8988T (cell line): ENCODE results near the gene NOX1.

ENCODE experiments used
- DNase-seq: peaks from one replicate; pipeline ENCODE4 v3.0.0; 2011

The NOX1 gene

GRCh38 chrX:100874325-100874724 is at the start of gene NOX1:
TSS of gene NOX1 (minus strand) at chrX:100874359. CDS start at chrX:100874139, 220 bp downstream.
- no peak for DNase-seq

GRCh38 chrX:100915562-100915961 is 41.4 kb upstream of the NOX1 start:
- no peak for DNase-seq

GRCh38 chrX:100913111-100913510 is 39.0 kb upstream of the NOX1 start:
- DNase-seq: no peak

GRCh38 chrX:100911731-100912130 is 37.6 kb upstream of the NOX1 start:
- DNase-seq: no peak

GRCh38 chrX:100905620-100906019 is 31.5 kb upstream of the NOX1 start:
- DNase-seq: no peak

GRCh38 chrX:100904433-100904832 is 30.3 kb upstream of the NOX1 start:
- DNase-seq: no peak

GRCh38 chrX:100895365-100896075 is 21.4 kb upstream of the NOX1 start:
- no peak for DNase-seq

- DNase-seq: no peak
Measured at GRCh38 chrX:100883654-100884053, 9.5 kb upstream of the NOX1 start.

GRCh38 chrX:100880368-100880767 is 6.2 kb upstream of the NOX1 start:
- no peak for DNase-seq

GRCh38 chrX:100871594-100872560 is 2.3 kb downstream of the NOX1 start:
- DNase-seq: no peak

- DNase-seq: no peak
Measured at GRCh38 chrX:100870527-100870926, 3.6 kb downstream of the NOX1 start.

GRCh38 chrX:100868273-100868672 is 5.9 kb downstream of the NOX1 start:
- DNase-seq: no peak

GRCh38 chrX:100864657-100865391 is 9.3 kb downstream of the NOX1 start:
- DNase-seq: no peak

- no peak for DNase-seq
Measured at GRCh38 chrX:100863326-100863864, 10.8 kb downstream of the NOX1 start.

GRCh38 chrX:100852810-100853209 is 21.3 kb downstream of the NOX1 start:
- DNase-seq: no peak

GRCh38 chrX:100850317-100850716 is 23.8 kb downstream of the NOX1 start:
- no peak for DNase-seq

- DNase-seq: no peak
Measured at GRCh38 chrX:100831219-100831946, 42.8 kb downstream of the NOX1 start.

- no peak for DNase-seq
Measured at GRCh38 chrX:100830547-100830946, 43.6 kb downstream of the NOX1 start.

- DNase-seq: no peak
Measured at GRCh38 chrX:100830143-100830542, 44.0 kb downstream of the NOX1 start.

GRCh38 chrX:100829730-100830129 is 44.4 kb downstream of the NOX1 start:
- no peak for DNase-seq

- peak; percentile 20 for DNase-seq
Measured at GRCh38 chrX:100819837-100820666, 54.1 kb downstream of the NOX1 start, which contains the start of gene CSTF2. TSS of gene CSTF2 (plus strand) at chrX:100820391. CDS start at chrX:100820417, 26 bp downstream.
